OCI-LY1 (cell line): ENCODE measurements around the gene MGA.

ENCODE experiments used
- H2AFZ ChIP-seq: fragments of 200-600 bp; sonication (generic), shearing (Covaris generic); 2 replicates; pipeline ENCODE4 v1.6.0; 2014; ENCODE audit warnings: antibody characterized with exemption, mild to moderate bottlenecking, low read length
- H3F3A ChIP-seq: fragments of 200-600 bp; sonication (generic), shearing (Covaris generic); 2 replicates; pipeline ENCODE4 v1.6.0; 2014; ENCODE audit warnings: mild to moderate bottlenecking, antibody characterized with exemption, low read length, moderate library complexity; ENCODE audit not compliant: insufficient read depth
- H3K27ac ChIP-seq: fragments of 200-600 bp; sonication (generic); 2 replicates; pipeline ENCODE4 v1.5.1; 2014; ENCODE audit warnings: low read length, mixed run types, mild to moderate bottlenecking, low read depth; ENCODE audit not compliant: poor library complexity, severe bottlenecking
- H3K27me3 ChIP-seq: fragments of 200-600 bp; sonication (generic); 2 replicates; pipeline ENCODE4 v1.6.0; 2014; ENCODE audit warnings: antibody characterized with exemption, mild to moderate bottlenecking, low read length, moderate library complexity; ENCODE audit not compliant: insufficient read depth
- H3K36me3 ChIP-seq: fragments of 200-600 bp; sonication (generic); 2 replicates; pipeline ENCODE4 v1.6.1; 2014; ENCODE audit warnings: mild to moderate bottlenecking, antibody characterized with exemption, low read length, moderate library complexity, mixed read lengths; ENCODE audit not compliant: insufficient read depth
- H3K4me1 ChIP-seq: fragments of 200-600 bp; sonication (generic); 2 replicates; pipeline ENCODE4 v1.5.1; 2014; ENCODE audit warnings: mild to moderate bottlenecking, low read length, moderate library complexity; ENCODE audit not compliant: insufficient read depth, severe bottlenecking
- H3K4me2 ChIP-seq: fragments of 200-600 bp; sonication (generic), shearing (Covaris generic); 2 replicates; pipeline ENCODE4 v1.6.1; 2014; ENCODE audit warnings: low read length
- H3K4me3 ChIP-seq: fragments of 200-600 bp; sonication (generic); 2 replicates; pipeline ENCODE4 v1.5.1; 2014; ENCODE audit warnings: low read length, low read depth, mild to moderate bottlenecking, mixed read lengths; ENCODE audit not compliant: poor library complexity, severe bottlenecking
- H3K79me2 ChIP-seq: fragments of 200-600 bp; shearing (Covaris generic); 2 replicates; pipeline ENCODE4 v1.6.1; 2016; ENCODE audit warnings: mixed run types, low read length, mixed read lengths; ENCODE audit not compliant: insufficient read depth
- H3K9ac ChIP-seq: fragments of 200-600 bp; sonication (generic), shearing (Covaris generic); 2 replicates; pipeline ENCODE4 v1.6.1; 2014; ENCODE audit warnings: mild to moderate bottlenecking, low read length, mixed read lengths
- H3K9me2 ChIP-seq: fragments of 200-600 bp; sonication (generic), shearing (Covaris generic); 2 replicates; pipeline ENCODE4 v1.6.1; 2014; ENCODE audit warnings: low read depth, mild to moderate bottlenecking, low read length, mixed read lengths
- H3K9me3 ChIP-seq: fragments of 200-600 bp; shearing (Covaris generic); 2 replicates; pipeline ENCODE4 v1.6.1; 2014; ENCODE audit warnings: low read length, mixed read lengths
- H4K20me1 ChIP-seq: fragments of 200-600 bp; sonication (generic), shearing (Covaris generic); 2 replicates; pipeline ENCODE4 v1.6.0; 2016; ENCODE audit warnings: mild to moderate bottlenecking, low read length; ENCODE audit not compliant: insufficient read depth
- CTCF ChIP-seq: fragments of 200-600 bp; sonication (generic), shearing (Covaris generic); IDR thresholded peaks from 2 replicates; pipeline ENCODE4 v1.5.1; 2017; ENCODE audit warnings: mild to moderate bottlenecking, antibody characterized with exemption, low read length, moderate library complexity, mixed read lengths
- EZH2 ChIP-seq: fragments of 200-600 bp; sonication (generic), shearing (Covaris generic); IDR thresholded peaks from 2 replicates; pipeline ENCODE4 v1.8.0; 2017; ENCODE audit warnings: borderline replicate concordance, mixed run types, mild to moderate bottlenecking, antibody characterized with exemption, low read length, moderate library complexity, mixed read lengths

The MGA gene

GRCh38 chr15:41661518-41662225 is 1.5 kb downstream of the MGA start:
- peaks cover 51% of the 10 kb centered on the region for H3K79me2 ChIP-seq
- peak overlapping the region; percentile 89 for H3K4me2 ChIP-seq
- H3K36me3 ChIP-seq = no peaks in the 10 kb centered on the region
- H3K4me1 ChIP-seq = peaks cover 54% of the 10 kb centered on the region
- no peaks in the 10 kb centered on the region for H3F3A ChIP-seq
- peak overlapping the region; percentile 72 for H3K4me3 ChIP-seq
- H4K20me1 ChIP-seq = no peaks in the 10 kb centered on the region
- H3K9me3 ChIP-seq = peaks cover 4% of the 10 kb centered on the region; the same call in 1 of the 2 replicates
- no peak overlapping the region for H2AFZ ChIP-seq
- peak overlapping the region; percentile 68 for H3K9ac ChIP-seq
- no peaks in the 10 kb centered on the region for H3K27me3 ChIP-seq
- peak overlapping the region; percentile 83 for H3K27ac ChIP-seq
- TF ChIP-seq CTCF = no peak
- no peak for TF ChIP-seq EZH2
- no peaks in the 10 kb centered on the region for H3K9me2 ChIP-seq

GRCh38 chr15:41666353-41666920 is 6.2 kb downstream of the MGA start:
- no peak overlapping the region for H3K27ac ChIP-seq
- H3K36me3 ChIP-seq = peaks cover 23% of the 10 kb centered on the region
- peaks cover 39% of the 10 kb centered on the region for H3K4me1 ChIP-seq
- peaks cover 93% of the 10 kb centered on the region for H3K79me2 ChIP-seq
- H3K4me3 ChIP-seq = no peak overlapping the region
- H3K9me2 ChIP-seq = no peaks in the 10 kb centered on the region
- H3K9ac ChIP-seq = no peak overlapping the region
- no peak overlapping the region for H2AFZ ChIP-seq
- H3K27me3 ChIP-seq = no peaks in the 10 kb centered on the region
- H3F3A ChIP-seq = no peaks in the 10 kb centered on the region
- H3K9me3 ChIP-seq = no peaks in the 10 kb centered on the region
- H4K20me1 ChIP-seq = no peaks in the 10 kb centered on the region
- TF ChIP-seq CTCF (no peak), EZH2 (no peak)
- no peak overlapping the region for H3K4me2 ChIP-seq

- TF ChIP-seq CTCF (no peak), EZH2 (no peak)
- Histone ChIP-seq H3K9me3 (no peaks in the 10 kb centered on the region), H3F3A (no peaks in the 10 kb centered on the region), H3K36me3 (peaks cover 27% of the 10 kb centered on the region), H3K9me2 (no peaks in the 10 kb centered on the region), H3K9ac (no peak overlapping the region), H3K4me1 (peaks cover 19% of the 10 kb centered on the region), H2AFZ (no peak overlapping the region), H3K27ac (no peak overlapping the region), H3K4me3 (no peak overlapping the region), H4K20me1 (no peaks in the 10 kb centered on the region), H3K79me2 (peaks cover 95% of the 10 kb centered on the region), H3K27me3 (no peaks in the 10 kb centered on the region), H3K4me2 (no peak overlapping the region)
Measured at GRCh38 chr15:41669701-41670100, 9.5 kb downstream of the MGA start.
